GM23338 (cell line): ENCODE results near the gene NET1.

Source experiments
- CREB1 ChIP-seq: fragments of 250-450 bp; sonication (Bioruptor Pico); IDR thresholded peaks from 2 replicates; pipeline ENCODE4 v1.5.0; 2020; ENCODE audit warnings: low read depth, mild to moderate bottlenecking, moderate library complexity
- CTCF ChIP-seq, 2 experiments: fragments of 200-600 bp in 1 of 2; sonication (generic) in 1 of 2; conservative IDR thresholded peaks; 2 replicates each; pipeline versions ENCODE4 v1.5.1 to v1.6.1; 2016 to 2017; ENCODE audit warnings: antibody characterized with exemption in 2 of 2, low read depth in 2 of 2, mild to moderate bottlenecking in 2 of 2, moderate library complexity in 1 of 2
- EZH2 ChIP-seq: fragments of 200-600 bp; sonication (generic); IDR thresholded peaks from one replicate; pipeline ENCODE4 v1.8.0; 2017; ENCODE audit warnings: antibody characterized with exemption, mild to moderate bottlenecking, low read depth; ENCODE audit not compliant: unreplicated experiment
- EZH2phosphoT487 ChIP-seq: fragments of 200-600 bp; sonication (generic); IDR thresholded peaks from one replicate; pipeline ENCODE4 v1.8.1; 2018; ENCODE audit warnings: antibody characterized with exemption; ENCODE audit not compliant: unreplicated experiment
- NANOG ChIP-seq: IDR thresholded peaks from 2 replicates; pipeline ENCODE4 v1.6.1; 2016; ENCODE audit warnings: antibody characterized with exemption, borderline replicate concordance
- POLR2AphosphoS5 ChIP-seq: IDR thresholded peaks from 2 replicates; pipeline ENCODE4 v1.6.1; 2016; ENCODE audit warnings: antibody characterized with exemption, low read depth
- REST ChIP-seq: IDR thresholded peaks from one replicate; pipeline ENCODE4 v1.6.1; 2018; ENCODE audit warnings: antibody characterized with exemption; ENCODE audit not compliant: unreplicated experiment

- no peak for TF ChIP-seq CTCF (conservative IDR thresholded peaks at IDR 0.05; ENCODE audit: low read depth in 2 of 2)
- no peak for TF ChIP-seq NANOG
- no peak for TF ChIP-seq EZH2
- TF ChIP-seq POLR2AphosphoS5 = no peak
- TF ChIP-seq CREB1 = no peak
- no peak for TF ChIP-seq REST
- TF ChIP-seq EZH2phosphoT487 = no peak
Measured at GRCh38 chr10:5500162-5500670, 87.9 kb downstream of the NET1 start.
